NCI-H2171 treated with DMSO at 0.1 percent for 48 hours (cell line): ENCODE measurements around the gene ITGBL1.

Source experiments
- DNase-seq: peaks from one replicate; lab custom pipeline; 2025; lab: John Stamatoyannopoulos, UW

The ITGBL1 gene

GRCh38 chr13:101749584-101749983 is 297.1 kb downstream of the ITGBL1 start:
- no peak for DNase-seq

- DNase-seq = peak; percentile 78
Measured at GRCh38 chr13:101751488-101751887, 299.0 kb downstream of the ITGBL1 start.

- DNase-seq = no peak
Measured at GRCh38 chr13:101752432-101752831, 300.0 kb downstream of the ITGBL1 start.

- no peak for DNase-seq
Measured at GRCh38 chr13:101755228-101755887, 302.9 kb downstream of the ITGBL1 start.

- DNase-seq = peak; percentile 80
Measured at GRCh38 chr13:101757446-101758039, 305.1 kb downstream of the ITGBL1 start.

GRCh38 chr13:101763191-101763590 is 310.7 kb downstream of the ITGBL1 start:
- DNase-seq = no peak
